ENCODE results near the gene ZEB2.

The ZEB2 gene

GRCh38 chr2:144449028-144449406, 70.9 kb downstream of the ZEB2 start:
- DNase-seq (ENCODE audit: extremely low read depth, insufficient read length) = no peak
- Histone ChIP-seq H3K36me3 (ENCODE audit: control insufficient read depth, insufficient read depth, low read length) (no peaks in the 10 kb centered on the region), H3K27me3 (replicated peaks; ENCODE audit: control insufficient read depth, insufficient read depth, low read length) (no peaks in the 10 kb centered on the region; the same call in 1 of the 2 replicates), H3K4me3 (replicated peaks; ENCODE audit: low read depth, low read length) (peak overlapping the region; percentile 47)
- TF ChIP-seq CTCF (IDR thresholded peaks at IDR 0.05; ENCODE audit: insufficient read depth, low read length, poor library complexity, severe bottlenecking) = peak; percentile 53

GRCh38 chr2:144448389-144449027, 71.4 kb downstream of the ZEB2 start:
- Histone ChIP-seq H3K27me3 (replicated peaks; ENCODE audit: control insufficient read depth, insufficient read depth, low read length) (no peaks in the 10 kb centered on the region; the same call in 1 of the 2 replicates), H3K36me3 (ENCODE audit: control insufficient read depth, insufficient read depth, low read length) (no peaks in the 10 kb centered on the region), H3K4me3 (replicated peaks; ENCODE audit: low read depth, low read length) (peak overlapping the region; percentile 47; the same call in 1 of the 2 replicates)
- TF ChIP-seq CTCF (IDR thresholded peaks at IDR 0.05; ENCODE audit: insufficient read depth, low read length, poor library complexity, severe bottlenecking) = no peak
- no peak for DNase-seq (ENCODE audit: extremely low read depth, insufficient read length)

DNA sequence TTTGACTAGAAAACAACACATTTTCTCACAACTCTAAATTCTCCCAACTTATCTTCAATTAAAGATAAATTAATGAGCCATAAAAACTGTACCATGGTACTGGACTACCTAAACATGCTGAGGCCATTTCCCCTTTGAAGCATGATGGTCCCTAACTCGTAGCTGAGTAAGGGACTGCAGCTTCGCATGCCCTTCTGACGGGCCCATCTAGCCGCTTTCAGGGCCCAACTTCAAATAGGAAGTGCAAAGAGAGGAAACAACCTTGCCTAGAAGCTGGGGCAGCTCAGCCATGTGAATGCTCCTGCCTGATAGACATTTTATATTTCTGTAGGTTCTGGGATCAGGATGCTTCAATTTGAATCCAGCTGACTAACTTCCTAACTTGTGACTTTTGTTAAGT, 72.4 kb downstream of the ZEB2 start:
- Histone ChIP-seq H3K27me3 (replicated peaks; ENCODE audit: control insufficient read depth, insufficient read depth, low read length) (no peaks in the 10 kb centered on the region), H3K36me3 (ENCODE audit: control insufficient read depth, insufficient read depth, low read length) (no peaks in the 10 kb centered on the region), H3K4me3 (replicated peaks; ENCODE audit: low read depth, low read length) (no peak overlapping the region)
- TF ChIP-seq CTCF (IDR thresholded peaks at IDR 0.05; ENCODE audit: insufficient read depth, low read length, poor library complexity, severe bottlenecking) = no peak
- no peak for DNase-seq (ENCODE audit: extremely low read depth, insufficient read length)

- Histone ChIP-seq H3K36me3 (ENCODE audit: control insufficient read depth, insufficient read depth, low read length) (no peaks in the 10 kb centered on the region), H3K27me3 (replicated peaks; ENCODE audit: control insufficient read depth, insufficient read depth, low read length) (no peaks in the 10 kb centered on the region), H3K4me3 (replicated peaks; ENCODE audit: low read depth, low read length) (no peak overlapping the region)
- no peak for TF ChIP-seq CTCF (IDR thresholded peaks at IDR 0.05; ENCODE audit: insufficient read depth, low read length, poor library complexity, severe bottlenecking)
- DNase-seq (ENCODE audit: extremely low read depth, insufficient read length) = no peak
Measured at GRCh38 chr2:144446136-144446535, 73.8 kb downstream of the ZEB2 start.

GRCh38 chr2:144445196-144445595, 74.7 kb downstream of the ZEB2 start:
- DNase-seq (ENCODE audit: extremely low read depth, insufficient read length) = no peak
- no peak for TF ChIP-seq CTCF (IDR thresholded peaks at IDR 0.05; ENCODE audit: insufficient read depth, low read length, poor library complexity, severe bottlenecking)
- Histone ChIP-seq H3K27me3 (replicated peaks; ENCODE audit: control insufficient read depth, insufficient read depth, low read length) (no peaks in the 10 kb centered on the region; the same call in 1 of the 2 replicates), H3K4me3 (replicated peaks; ENCODE audit: low read depth, low read length) (no peak overlapping the region), H3K36me3 (ENCODE audit: control insufficient read depth, insufficient read depth, low read length) (no peaks in the 10 kb centered on the region)
